IPS DF 19.7 (cell line): ENCODE data around the gene KIF26B.

ENCODE experiments used
- DNase-seq: peaks from one replicate; pipeline ENCODE4 v3.0.0-alpha.2; 2013; ENCODE audit warnings: low read depth, low spot score

KIF26B gene

GRCh38 chr1:245419461-245419978 lies 264.7 kb downstream of the KIF26B start:
- DNase-seq = no peak

- DNase-seq = no peak
Observed at GRCh38 chr1:245419989-245420388, 265.2 kb downstream of the KIF26B start.

DNA sequence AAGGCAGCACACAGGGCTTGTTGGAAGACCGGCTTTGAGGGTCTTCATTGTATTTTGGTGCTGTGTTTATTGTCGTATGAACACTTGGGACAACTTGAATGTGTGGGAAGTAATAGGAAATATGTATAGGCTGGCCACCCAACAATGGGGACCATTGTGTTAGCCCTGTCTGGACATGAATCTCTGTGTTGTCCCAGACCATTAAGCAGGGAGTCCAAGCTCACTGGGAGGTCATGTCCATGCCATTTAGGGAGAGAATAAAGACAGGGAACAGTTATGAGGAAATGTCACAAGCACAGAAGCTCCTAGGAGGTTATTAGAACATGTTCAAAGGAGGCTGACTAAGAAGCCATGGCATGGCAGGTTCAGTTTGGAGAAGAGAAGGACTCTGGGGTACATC lies 266.1 kb downstream of the KIF26B start:
- no peak for DNase-seq

GRCh38 chr1:245428681-245429080 lies 273.9 kb downstream of the KIF26B start:
- DNase-seq = no peak

GRCh38 chr1:245431706-245432105 lies 276.9 kb downstream of the KIF26B start:
- DNase-seq = no peak

GRCh38 chr1:245432228-245432875 lies 277.6 kb downstream of the KIF26B start:
- DNase-seq = no peak

DNA sequence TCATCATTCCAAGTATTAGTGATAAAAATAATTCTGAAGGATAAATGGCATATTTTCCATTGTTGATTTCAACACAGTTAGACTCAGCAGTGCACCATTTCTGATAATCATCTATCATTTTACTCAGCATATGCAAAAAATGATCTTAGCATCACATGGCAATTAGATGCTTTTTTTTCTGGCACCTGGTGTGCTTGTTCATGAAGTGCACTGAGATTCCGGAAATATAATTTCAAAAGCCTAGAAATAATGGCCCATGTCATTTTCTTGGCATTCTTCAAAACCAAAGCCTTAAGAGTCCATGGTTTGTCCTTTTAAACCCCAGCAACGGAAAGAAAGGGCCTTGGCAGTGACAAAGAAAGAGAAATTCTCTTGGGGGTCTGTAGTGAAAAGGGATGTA lies 278.8 kb downstream of the KIF26B start:
- DNase-seq = no peak

- DNase-seq = no peak
Observed at GRCh38 chr1:245434280-245434679, 279.5 kb downstream of the KIF26B start.

GRCh38 chr1:245436407-245436806 lies 281.6 kb downstream of the KIF26B start:
- no peak for DNase-seq

DNA sequence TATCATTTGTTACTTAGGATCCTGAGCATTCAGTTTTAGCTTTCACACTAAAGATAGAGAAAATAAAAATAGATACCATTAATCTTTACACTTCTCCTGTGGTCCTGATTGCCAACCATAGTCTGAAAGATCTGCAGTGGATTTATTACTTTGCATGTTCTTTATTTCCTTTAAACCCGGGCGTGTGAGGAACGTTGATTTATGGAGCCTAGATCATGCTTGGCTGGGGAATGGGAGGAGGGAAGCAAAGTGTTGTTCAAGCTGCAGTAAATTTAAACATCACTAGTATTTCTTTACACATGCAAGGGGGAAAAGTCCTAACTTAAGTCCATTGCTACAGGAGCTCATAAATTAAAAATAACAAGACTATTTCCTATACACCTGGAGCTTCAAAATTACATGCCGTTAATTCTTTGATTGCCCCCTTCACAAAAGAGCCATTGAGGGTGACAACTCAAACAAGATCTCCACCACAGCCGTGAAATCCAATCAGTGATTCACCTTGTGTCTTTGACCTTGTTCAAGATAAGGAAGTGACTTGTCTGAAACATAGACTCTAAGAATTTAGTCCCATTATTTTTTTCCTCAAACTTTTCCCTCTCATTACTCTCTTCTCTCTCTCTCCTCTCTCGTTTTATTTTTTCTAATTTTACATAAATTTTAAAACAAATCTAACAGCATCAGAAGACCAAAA lies 282.7 kb downstream of the KIF26B start:
- DNase-seq = no peak

DNA sequence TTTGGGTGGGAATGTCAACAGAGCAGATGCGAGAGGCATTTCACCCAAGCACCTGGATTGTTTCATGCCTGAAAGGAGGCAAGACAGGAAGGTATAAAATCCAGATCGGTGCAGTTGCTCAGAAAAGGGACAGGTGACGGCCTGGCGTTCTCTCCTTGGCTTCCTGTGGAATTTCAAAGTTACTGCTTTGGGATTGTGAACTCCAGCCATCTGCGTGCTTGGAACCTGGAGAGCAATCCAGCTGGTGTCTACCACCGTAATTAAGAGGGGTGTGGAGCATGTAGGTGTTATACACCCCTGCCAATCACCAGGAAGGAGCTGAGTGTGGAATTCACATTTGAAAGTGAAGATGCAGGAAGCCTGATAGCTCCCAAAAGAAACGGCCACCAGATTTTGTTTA lies 286.1 kb downstream of the KIF26B start:
- no peak for DNase-seq

DNA sequence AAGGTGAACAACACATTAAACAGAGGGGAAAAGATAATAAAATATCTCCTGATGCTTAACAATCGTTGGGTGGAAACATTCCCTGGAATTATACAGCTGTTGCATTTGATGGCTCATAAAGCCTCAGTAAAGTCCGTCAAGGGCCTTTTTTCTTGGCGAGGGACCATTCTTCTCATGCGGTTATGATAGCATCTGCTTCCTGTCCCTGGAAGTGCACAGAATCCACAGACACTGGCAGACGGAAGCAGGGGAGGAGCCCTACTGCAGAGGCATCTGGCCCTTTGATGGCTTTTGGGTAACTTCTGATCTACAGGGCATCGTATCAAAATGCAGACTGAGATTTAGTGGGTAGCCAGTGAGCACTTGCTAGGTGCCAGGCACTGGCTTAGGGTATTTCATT lies 286.9 kb downstream of the KIF26B start:
- DNase-seq = no peak

DNA sequence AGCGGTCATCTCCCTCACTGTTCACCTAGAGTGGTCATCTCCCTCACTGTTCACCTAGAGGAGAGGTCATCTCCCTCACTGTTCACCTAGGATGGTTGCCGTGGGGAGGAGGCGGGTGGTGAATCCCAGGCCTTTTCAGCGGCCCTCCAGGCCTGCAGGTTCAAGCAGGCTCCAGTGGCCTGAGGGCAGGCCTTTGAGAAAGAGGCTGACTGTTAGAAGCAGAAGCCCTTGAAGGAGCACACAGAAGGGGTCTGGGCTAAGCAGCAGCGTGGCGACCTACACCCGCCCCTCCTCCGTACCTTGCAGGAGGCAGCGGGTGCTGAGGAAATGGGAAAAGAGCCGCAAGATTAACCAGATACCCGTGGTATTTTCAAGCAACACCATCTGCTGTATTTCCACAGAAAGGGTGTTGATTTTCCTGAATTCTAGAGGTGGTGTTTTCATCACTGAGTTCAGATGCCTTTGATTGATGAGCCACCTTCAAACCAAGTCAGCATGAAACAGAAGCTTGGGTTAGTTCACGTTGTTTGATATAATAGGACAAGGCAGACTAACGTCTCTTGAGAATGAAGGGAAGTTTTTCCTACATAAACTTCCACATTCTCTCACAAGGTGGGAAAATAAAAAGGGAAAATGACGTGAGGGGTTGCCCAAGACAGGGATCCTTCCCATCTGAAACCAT lies 289.5 kb downstream of the KIF26B start:
- DNase-seq = no peak

- DNase-seq = no peak
Observed at GRCh38 chr1:245444945-245445344, 290.2 kb downstream of the KIF26B start.

DNA sequence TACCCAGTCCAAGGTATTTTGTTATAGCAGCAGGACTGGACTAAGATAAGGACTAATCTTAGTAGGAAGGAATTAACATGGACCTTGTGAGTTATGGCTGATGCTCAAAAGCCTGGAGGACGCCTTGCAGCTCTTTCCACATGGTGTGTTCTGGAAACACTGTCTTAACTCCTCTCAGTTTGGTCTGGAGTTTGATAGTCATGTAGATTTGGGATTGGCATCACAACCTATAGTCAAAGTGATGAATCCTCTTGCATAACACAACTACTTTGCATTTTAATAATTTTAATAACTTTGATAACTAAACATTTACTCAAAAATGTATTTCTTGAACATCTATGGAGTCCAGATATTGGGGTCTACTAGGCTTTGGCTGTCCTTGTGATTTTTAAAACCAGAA lies 293.7 kb downstream of the KIF26B start:
- DNase-seq = no peak

GRCh38 chr1:245448975-245449431 lies 294.2 kb downstream of the KIF26B start:
- DNase-seq = no peak

DNA sequence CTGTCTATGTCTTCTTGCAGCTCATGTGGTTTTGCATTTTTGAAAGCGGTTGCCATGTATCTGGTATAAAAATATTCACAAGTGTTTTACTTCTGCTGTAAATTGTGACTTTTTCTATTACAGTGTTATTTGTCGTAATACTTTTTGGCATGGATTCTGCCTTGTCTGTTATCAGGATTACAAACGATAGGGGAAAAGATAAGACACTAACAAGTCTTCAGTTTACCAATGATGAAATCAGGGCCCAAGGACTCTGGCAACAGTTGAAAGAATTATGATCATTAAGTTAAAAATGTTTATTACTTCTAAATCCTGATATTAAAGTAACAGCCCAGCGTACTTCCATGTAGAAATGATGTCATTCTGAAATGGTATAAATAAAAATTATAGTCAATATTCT lies 298.8 kb downstream of the KIF26B start:
- DNase-seq = no peak

- DNase-seq = no peak
Observed at GRCh38 chr1:245454051-245454450, 299.3 kb downstream of the KIF26B start.

DNA sequence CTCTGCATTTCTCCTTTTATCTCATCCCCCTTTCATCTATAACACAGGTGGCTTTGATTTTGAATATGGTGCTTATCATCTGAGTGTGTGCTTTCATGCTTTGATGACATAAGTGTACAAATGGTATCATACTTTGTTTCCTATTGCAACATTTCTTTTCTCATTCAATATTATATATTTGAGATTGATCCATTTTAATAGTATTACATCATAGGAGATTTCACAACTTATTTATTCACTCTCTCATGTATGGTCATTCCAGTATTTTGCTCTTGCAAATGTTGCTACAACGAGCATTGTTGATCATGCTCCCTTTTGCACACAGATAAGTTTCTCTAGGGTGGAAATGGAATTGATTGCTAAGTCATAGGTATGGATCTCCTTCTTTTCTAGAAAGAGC lies 302.8 kb downstream of the KIF26B start:
- DNase-seq = no peak

DNA sequence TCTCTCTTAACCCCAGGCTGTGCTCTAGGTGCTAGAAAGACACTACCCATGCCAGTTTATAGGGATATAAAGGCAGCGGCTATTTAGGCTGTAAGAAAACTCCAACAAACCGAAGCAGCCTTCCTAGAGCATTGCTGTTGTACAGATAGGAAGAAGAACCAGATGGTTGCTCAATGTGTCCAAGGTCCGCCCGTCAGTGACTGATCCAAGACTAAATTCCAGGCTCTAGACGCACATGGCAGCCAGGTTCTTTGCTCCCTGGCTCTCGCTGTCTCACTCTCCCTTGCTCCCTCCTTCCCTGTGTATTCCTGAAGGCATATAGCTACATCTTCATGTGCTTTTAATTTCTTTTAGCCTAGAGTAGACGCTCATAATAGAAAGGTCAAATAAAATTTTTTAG lies 303.4 kb downstream of the KIF26B start:
- no peak for DNase-seq

DNA sequence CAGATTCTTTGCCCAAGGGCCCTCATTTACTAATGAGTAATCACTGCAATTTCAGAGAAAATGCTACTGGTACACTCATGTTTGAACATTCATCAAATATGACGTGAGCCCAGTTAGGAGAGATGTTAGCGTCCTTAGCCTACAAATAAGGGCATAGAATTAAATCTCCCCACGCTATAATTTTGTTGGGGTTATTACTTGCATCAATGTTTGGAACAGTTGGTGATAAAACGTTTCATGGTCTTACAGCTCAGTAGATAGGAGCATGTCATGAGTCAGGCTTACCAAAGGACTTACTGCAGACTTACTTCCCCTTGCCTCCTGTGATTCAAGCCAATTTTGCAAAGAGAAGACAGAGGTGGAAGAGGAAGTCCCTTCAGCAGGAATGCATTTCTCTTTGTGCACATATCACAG lies 304.0 kb downstream of the KIF26B start:
- no peak for DNase-seq

DNA sequence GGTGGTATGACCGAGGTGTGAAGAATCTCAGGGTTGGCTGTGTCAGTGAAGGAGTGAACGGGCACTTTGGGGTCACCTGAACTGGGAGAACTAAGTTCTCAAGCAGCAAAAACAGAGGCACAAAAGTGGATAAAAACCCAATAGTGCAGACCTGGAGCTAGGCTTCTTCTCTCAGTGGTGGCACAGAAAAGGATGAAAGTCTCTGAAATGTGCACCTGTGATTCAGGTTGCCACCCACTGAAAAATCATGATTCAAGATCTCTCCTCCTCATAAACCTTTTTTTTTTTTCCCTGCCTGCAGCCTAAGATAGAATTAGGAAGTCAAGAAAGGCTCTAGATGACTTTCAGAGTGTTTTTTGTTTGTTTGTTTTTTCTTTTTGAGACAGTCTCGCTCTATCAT lies 304.8 kb downstream of the KIF26B start:
- no peak for DNase-seq

GRCh38 chr1:245461681-245462080 lies 306.9 kb downstream of the KIF26B start:
- DNase-seq = no peak
